Prostate gland (tissue), 2 donors: Measurements from ENCODE around the gene SOBP. TPM values are rescaled to one million over a fixed set of nuclear protein-coding genes. Genes with fewer than 3 reads are reported as not detected.

Experiments used
- DNase-seq: peaks from one replicate; pipeline ENCODE4 v3.0.0-alpha.2; 2019; ENCODE audit warnings: low spot score
- H3K27ac ChIP-seq, 2 donors: fragments of 200-600 bp; sonication (generic); 2 replicates each; pipeline ENCODE4 v1.5.1; 2017 to 2019
- H3K27me3 ChIP-seq: fragments of 200-600 bp; sonication (generic); replicated peaks from 2 replicates; pipeline ENCODE4 v1.5.1; 2019; ENCODE audit not compliant: insufficient read depth
- H3K36me3 ChIP-seq, 2 donors: fragments of 200-600 bp; sonication (generic); 1 replicate in 1 of 2; 2 replicates in 1 of 2; pipeline versions ENCODE4 v1.5.1 to v1.8.1; 2017 to 2019
- H3K4me1 ChIP-seq: fragments of 200-600 bp; sonication (generic); replicated peaks from 2 replicates; pipeline ENCODE4 v1.5.1; 2019
- H3K4me3 ChIP-seq, 2 donors: fragments of 200-600 bp; sonication (generic); 2 replicates each; pipeline ENCODE4 v1.5.1; 2017 to 2019
- H3K9me3 ChIP-seq: fragments of 200-600 bp; sonication (generic); 2 replicates; pipeline ENCODE4 v1.5.1; 2017
- POLR2A ChIP-seq: fragments of 450-650 bp; IDR thresholded peaks from one replicate; pipeline ENCODE4 v1.6.1; 2016; ENCODE audit warnings: antibody characterized with exemption, mild to moderate bottlenecking
- POLR2AphosphoS5 ChIP-seq: sonication (generic); formaldehyde crosslinking; IDR thresholded peaks from one replicate; pipeline ENCODE4 v1.6.1; 2017; ENCODE audit warnings: antibody characterized with exemption
- WGBS: methylation state at CpG from one replicate; pipeline ENCODE4 v1.1.5; 2018; 5-methylcytosine and 5-hydroxymethylcytosine counted together
- intact Hi-C: fragments of 100-400 bp; cut with DNase I; formaldehyde crosslinking; loops from one replicate; pipeline ENCODE4 v1.14.2; 2022
- total RNA-seq, 2 donors: library from RNA; depleted of rRNA; stranded (reverse); fragments of >200 nt; gene quantifications; one replicate each; pipeline ENCODE4 v1.1.0, GENCODE V29; 2016
- TF ChIP-seq, protein P1 (sequence below), 4 experiments: fragments of 200-600 bp in 2 of 4; fragments of 450-650 bp in 2 of 4; sonication (generic) in 2 of 4; IDR thresholded peaks; 1 replicate in 3 of 4; 2 replicates in 1 of 4; pipeline ENCODE4 v1.5.1; 2016 to 2019; ENCODE audit warnings: antibody characterized with exemption in 4 of 4, mild to moderate bottlenecking in 2 of 4, moderate library complexity in 2 of 4

SOBP gene
- total RNA-seq, 2 donors from 2014 or later, result 15.8 to 23.3 TPM

DNA sequence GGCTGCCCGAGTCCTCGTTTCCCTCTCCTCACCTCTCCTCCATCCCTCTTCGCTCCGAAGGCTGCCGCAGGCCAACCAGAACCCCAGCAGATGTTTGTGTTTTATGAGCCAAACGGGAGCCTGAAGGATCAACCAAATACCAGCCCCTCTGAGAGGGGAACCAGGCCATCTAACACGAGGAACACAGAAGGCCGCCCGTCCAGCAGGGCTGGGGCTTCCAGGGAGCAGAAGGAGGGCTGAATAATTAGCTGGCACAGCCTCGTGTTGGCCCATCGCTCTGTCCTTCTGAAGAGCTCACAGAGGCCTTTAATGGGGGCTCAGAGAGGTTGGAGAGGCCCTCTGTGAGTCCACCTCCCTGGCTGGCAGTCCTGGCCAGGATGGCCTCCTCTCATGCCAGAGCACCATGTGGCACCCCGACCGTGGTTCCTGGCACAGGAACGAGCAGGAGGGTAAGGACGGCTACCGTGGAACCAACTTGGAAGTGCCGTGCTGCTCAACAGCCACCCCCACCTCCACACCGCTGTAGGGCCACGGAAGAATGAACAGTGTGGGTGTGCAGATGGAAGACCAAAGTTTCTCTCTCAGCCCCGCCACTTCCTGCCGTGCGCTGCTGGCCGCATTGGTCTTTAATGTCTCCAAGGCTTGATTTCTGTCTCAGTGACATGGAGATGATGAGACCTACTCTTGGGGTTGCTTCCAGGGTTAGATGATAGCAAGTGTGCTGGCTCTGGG, 179.0 kb downstream of the SOBP start:
- H3K27me3 ChIP-seq, result no peaks in the 10 kb centered on the region
- intact Hi-C loops, result loop anchor here (10.0 kb wide), 1 partner anchor 424 kb away; no protein-coding TSS in a partner anchor
- no peaks in the 10 kb centered on the region for H3K9me3 ChIP-seq
- no peak for DNase-seq
- no peak overlapping the region for H3K27ac ChIP-seq
- 84% methylated on average over 23 of the region's 23 CpGs for WGBS
- no peak overlapping the region for H3K4me3 ChIP-seq
- no peaks in the 10 kb centered on the region for H3K4me1 ChIP-seq
- TF ChIP-seq POLR2AphosphoS5 (no peak), POLR2A (no peak)
- TF ChIP-seq, protein P1, sequence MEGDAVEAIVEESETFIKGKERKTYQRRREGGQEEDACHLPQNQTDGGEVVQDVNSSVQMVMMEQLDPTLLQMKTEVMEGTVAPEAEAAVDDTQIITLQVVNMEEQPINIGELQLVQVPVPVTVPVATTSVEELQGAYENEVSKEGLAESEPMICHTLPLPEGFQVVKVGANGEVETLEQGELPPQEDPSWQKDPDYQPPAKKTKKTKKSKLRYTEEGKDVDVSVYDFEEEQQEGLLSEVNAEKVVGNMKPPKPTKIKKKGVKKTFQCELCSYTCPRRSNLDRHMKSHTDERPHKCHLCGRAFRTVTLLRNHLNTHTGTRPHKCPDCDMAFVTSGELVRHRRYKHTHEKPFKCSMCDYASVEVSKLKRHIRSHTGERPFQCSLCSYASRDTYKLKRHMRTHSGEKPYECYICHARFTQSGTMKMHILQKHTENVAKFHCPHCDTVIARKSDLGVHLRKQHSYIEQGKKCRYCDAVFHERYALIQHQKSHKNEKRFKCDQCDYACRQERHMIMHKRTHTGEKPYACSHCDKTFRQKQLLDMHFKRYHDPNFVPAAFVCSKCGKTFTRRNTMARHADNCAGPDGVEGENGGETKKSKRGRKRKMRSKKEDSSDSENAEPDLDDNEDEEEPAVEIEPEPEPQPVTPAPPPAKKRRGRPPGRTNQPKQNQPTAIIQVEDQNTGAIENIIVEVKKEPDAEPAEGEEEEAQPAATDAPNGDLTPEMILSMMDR (IDR thresholded peaks at IDR 0.05), result no peak
- no peaks in the 10 kb centered on the region for H3K36me3 ChIP-seq

DNA sequence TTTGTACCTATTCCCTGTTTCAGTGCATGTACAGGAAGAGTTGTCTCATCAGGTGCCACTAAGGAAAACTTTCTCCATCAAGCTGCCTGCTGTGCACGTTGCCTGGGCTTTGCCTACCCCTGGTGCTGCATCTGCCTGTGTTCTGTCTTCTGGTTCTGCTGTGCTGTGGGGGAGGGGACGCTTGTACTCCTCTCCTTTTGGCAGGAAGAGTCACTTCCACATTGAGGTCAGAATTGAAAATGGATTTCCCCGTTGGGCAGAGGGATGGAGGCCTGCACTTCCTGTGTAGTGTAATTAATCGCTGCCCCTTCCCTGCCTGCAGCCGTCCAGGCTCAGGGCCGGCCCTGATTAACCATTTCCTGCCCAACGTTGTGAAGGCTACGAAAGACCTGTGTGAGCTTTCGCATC, 180.9 kb downstream of the SOBP start:
- intact Hi-C loops, result no loop called here
- no peak for DNase-seq
- 41% methylated on average over 9 of the region's 9 CpGs for WGBS

DNA sequence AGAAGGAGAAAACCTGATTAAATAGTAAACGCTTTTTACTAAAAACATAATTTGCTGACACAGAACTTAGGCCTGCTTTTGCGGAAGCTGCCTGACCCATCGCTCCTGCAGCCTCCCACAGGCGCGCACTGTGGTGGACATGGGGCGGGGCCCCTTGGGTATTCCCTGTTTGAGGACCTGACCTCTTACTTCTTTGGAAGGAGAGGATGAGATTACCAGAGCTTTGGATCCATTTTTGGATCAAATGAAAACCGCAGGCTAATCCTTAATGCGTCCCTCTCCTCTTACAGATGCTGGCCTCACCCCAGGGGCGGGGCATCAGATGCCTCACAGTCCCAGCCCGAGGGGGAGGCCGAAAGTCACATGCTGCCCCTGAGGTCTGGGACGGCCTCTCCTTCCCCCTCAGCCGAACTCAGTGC, 183.2 kb downstream of the SOBP start:
- H3K36me3 ChIP-seq, result no peaks in the 10 kb centered on the region
- DNase-seq, result no peak
- H3K4me1 ChIP-seq, result no peaks in the 10 kb centered on the region
- H3K4me3 ChIP-seq, result no peak overlapping the region
- no peak overlapping the region for H3K27ac ChIP-seq
- intact Hi-C loops, result no loop called here
- TF ChIP-seq, protein P1 (IDR thresholded peaks at IDR 0.05), result no peak
- H3K9me3 ChIP-seq, result no peaks in the 10 kb centered on the region
- 89% methylated on average over 13 of the region's 13 CpGs for WGBS
- no peaks in the 10 kb centered on the region for H3K27me3 ChIP-seq

More for the DNA sequence above, 180.9 kb downstream of the SOBP start:
- no peak overlapping the region for H3K4me3 ChIP-seq
- H3K36me3 ChIP-seq, result no peaks in the 10 kb centered on the region
- H3K27ac ChIP-seq, result no peak overlapping the region
- H3K4me1 ChIP-seq, result no peaks in the 10 kb centered on the region
- no peaks in the 10 kb centered on the region for H3K9me3 ChIP-seq
- H3K27me3 ChIP-seq, result no peaks in the 10 kb centered on the region
- TF ChIP-seq, protein P1 (IDR thresholded peaks at IDR 0.05), result no peak
- TF ChIP-seq POLR2A (no peak), POLR2AphosphoS5 (no peak)

DNA sequence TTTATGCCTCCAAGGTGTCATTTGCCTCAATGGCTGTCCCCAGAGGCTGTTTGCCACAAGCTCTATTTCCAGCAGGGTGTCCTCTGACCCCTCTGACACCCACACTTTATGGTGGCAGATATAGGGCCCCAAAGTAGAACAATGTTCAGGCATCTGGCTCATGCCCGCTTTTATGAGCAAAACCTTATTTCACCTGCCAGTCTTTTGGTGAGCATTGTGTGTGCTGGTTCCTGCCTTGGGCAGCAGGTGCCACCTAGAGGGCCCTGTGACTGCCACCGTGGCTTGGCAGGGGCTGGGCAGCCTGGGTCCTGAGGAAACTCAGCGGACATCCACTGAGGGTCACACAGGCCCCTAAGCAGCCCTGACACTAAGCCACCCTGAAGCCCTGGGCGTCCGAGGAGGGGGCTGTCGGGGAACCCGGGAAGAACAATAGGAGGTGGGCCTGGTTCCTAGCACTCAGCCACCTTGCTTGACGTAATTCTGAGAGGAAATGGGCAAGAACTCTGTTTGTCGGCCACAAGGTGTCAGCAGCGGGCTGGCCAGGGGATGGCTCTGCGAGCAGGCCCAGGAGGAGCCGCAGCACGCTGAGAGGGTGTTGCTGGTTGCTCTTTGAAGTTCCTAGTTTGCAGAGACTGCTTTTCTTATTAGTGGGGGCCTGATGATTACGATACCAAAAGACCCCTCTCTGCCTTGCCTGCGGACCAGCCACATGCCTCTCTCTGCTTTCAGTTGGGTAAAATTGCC, 185.2 kb downstream of the SOBP start:
- intact Hi-C loops, result loop anchor here (2.0 to 5.0 kb wide), 2 partner anchors 30 to 172 kb away; no protein-coding TSS in a partner anchor
- no peaks in the 10 kb centered on the region for H3K27me3 ChIP-seq
- DNase-seq, result peak; percentile 73
- peak overlapping the region in 1 of 2 donors; percentile 7 for H3K4me3 ChIP-seq
- TF ChIP-seq, protein P1 (IDR thresholded peaks at IDR 0.05), result peak; percentile 37 to 91 (median 89)
- TF ChIP-seq POLR2A (no peak), POLR2AphosphoS5 (peak; percentile 40)
- 10% methylated on average over 15 of the region's 15 CpGs for WGBS
- H3K36me3 ChIP-seq, result no peaks in the 10 kb centered on the region
- no peaks in the 10 kb centered on the region for H3K9me3 ChIP-seq
- H3K4me1 ChIP-seq, result no peaks in the 10 kb centered on the region
- H3K27ac ChIP-seq, result peak overlapping the region; percentile 48 to 66
